COR-L47 (cell line): ENCODE measurements around the gene HCAR3.
"Not testable (repeated sequence)": the region's sequence is repeated elsewhere in the genome, so short reads cannot be mapped to it uniquely, and the experiment has no call there.

Experiments
- DNase-seq: peaks from one replicate; lab custom pipeline; 2025; lab: John Stamatoyannopoulos, UW

The HCAR3 gene

GRCh38 chr12:122722387-122722786, 5.8 kb upstream of the HCAR3 start:
- DNase-seq, result no peak

- DNase-seq, result no peak
These were observed 4.5 kb upstream of the HCAR3 start for GRCh38 chr12:122721057-122721545.

GRCh38 chr12:122715211-122715610, 1.4 kb downstream of the HCAR3 start:
- DNase-seq, result not testable (repeated sequence)

- not testable (repeated sequence) for DNase-seq
These were observed 3.0 kb downstream of the HCAR3 start for GRCh38 chr12:122713491-122714188.

- not testable (repeated sequence) for DNase-seq
These were observed 5.3 kb downstream of the HCAR3 start for GRCh38 chr12:122711266-122711665.

- DNase-seq, result not testable (repeated sequence)
These were observed 6.3 kb downstream of the HCAR3 start for GRCh38 chr12:122710341-122710740.

- not testable (repeated sequence) for DNase-seq
These were observed 7.3 kb downstream of the HCAR3 start for GRCh38 chr12:122709287-122709686.

- not testable (repeated sequence) for DNase-seq
These were observed 12.8 kb downstream of the HCAR3 start for GRCh38 chr12:122703841-122704240.

GRCh38 chr12:122702890-122703611, 13.6 kb downstream of the HCAR3 start, which contains the start of gene HCAR2:
HCAR2 (minus strand) TSS chr12:122703357; CDS start chr12:122703283, 74 bp downstream.
- DNase-seq, result not testable (repeated sequence)

- not testable (repeated sequence) for DNase-seq
These were observed 15.1 kb downstream of the HCAR3 start for GRCh38 chr12:122701481-122701880.

GRCh38 chr12:122700038-122700710, 16.4 kb downstream of the HCAR3 start:
- DNase-seq, result not testable (repeated sequence)

GRCh38 chr12:122696922-122697321, 19.7 kb downstream of the HCAR3 start:
- not testable (repeated sequence) for DNase-seq

GRCh38 chr12:122691566-122691965, 25.0 kb downstream of the HCAR3 start:
- DNase-seq, result no peak

- DNase-seq, result no peak
These were observed 28.3 kb downstream of the HCAR3 start for GRCh38 chr12:122688291-122688690.

- no peak for DNase-seq
These were observed 29.5 kb downstream of the HCAR3 start for GRCh38 chr12:122687086-122687485.

- no peak for DNase-seq
These were observed 30.1 kb downstream of the HCAR3 start for GRCh38 chr12:122686538-122686937.

GRCh38 chr12:122684297-122684813, 32.3 kb downstream of the HCAR3 start:
- no peak for DNase-seq

- DNase-seq, result no peak
These were observed 34.8 kb downstream of the HCAR3 start for GRCh38 chr12:122681814-122682213.

GRCh38 chr12:122680989-122681388, 35.6 kb downstream of the HCAR3 start:
- not testable (repeated sequence) for DNase-seq

GRCh38 chr12:122676781-122677180, 39.8 kb downstream of the HCAR3 start:
- not testable (repeated sequence) for DNase-seq

GRCh38 chr12:122676015-122676414, 40.6 kb downstream of the HCAR3 start:
- DNase-seq, result not testable (repeated sequence)

GRCh38 chr12:122672515-122672914, 44.1 kb downstream of the HCAR3 start:
- DNase-seq, result no peak
